ENCODE results near the gene CLCNKB. TPM values are rescaled to one million over a fixed set of nuclear protein-coding genes. Genes with fewer than 3 reads are reported as not detected.
A peak's percentile ranks its signal among the peaks of the same experiment; 100 is the strongest.
"Not testable (repeated sequence)": the region's sequence is repeated elsewhere in the genome, so short reads cannot be mapped to it uniquely, and the experiment has no call there.

Gene CLCNKB
- total and polyA plus RNA-seq, 4 donors, result 0.06 to 1.9 (median 0.29) TPM

- H3K4me1 ChIP-seq (ENCODE audit: control insufficient read depth in 5 of 5, insufficient read depth in 5 of 5, low read length in 5 of 5), result peaks cover 0 to 15% (median 10%) of the 10 kb centered on the region in 5 donors
Measured at GRCh38 chr1:16022393-16022792, 21.2 kb upstream of the CLCNKB start.

GRCh38 chr1:16023050-16023653 is 20.4 kb upstream of the CLCNKB start:
- Histone ChIP-seq H3K9me3 (ENCODE audit: control insufficient read depth in 4 of 4, insufficient read depth in 3 of 4, low read length in 3 of 4) (no peaks in the 10 kb centered on the region), H3K9ac (ENCODE audit: insufficient read depth in 1 of 2, low read length in 2 of 2) (no peak overlapping the region), H3K27me3 (ENCODE audit: control insufficient read depth in 3 of 3, insufficient read depth in 3 of 3, low read length in 2 of 3) (no peaks in the 10 kb centered on the region), H3K4me3 (no peak overlapping the region), H3K27ac (ENCODE audit: low read depth in 1 of 2, low read length in 1 of 2) (no peak overlapping the region), H3K36me3 (ENCODE audit: control insufficient read depth in 4 of 4, insufficient read depth in 4 of 4, low read length in 4 of 4) (no peaks in the 10 kb centered on the region), H3K4me1 (ENCODE audit: control insufficient read depth in 5 of 5, insufficient read depth in 5 of 5, low read length in 5 of 5) (peaks cover 0 to 12% (median 6%) of the 10 kb centered on the region in 5 donors)
- DNase-seq (no peak), ATAC-seq (ENCODE audit: insufficient read depth, low FRiP score) (no peak)
- TF ChIP-seq CTCF (IDR thresholded peaks at IDR 0.05; ENCODE audit: control extremely low read depth, extremely low read depth), result no peak
- WGBS, 2 donors, result 84 to 91% methylated on average over 7 of the region's 7 CpGs

More at GRCh38 chr1:16022393-16022792, 21.2 kb upstream of the CLCNKB start:
- no peaks in the 10 kb centered on the region for H3K9me3 ChIP-seq (ENCODE audit: control insufficient read depth in 4 of 4, insufficient read depth in 3 of 4, low read length in 3 of 4)
- WGBS, 2 donors, result 80 to 84% methylated on average over 11 of the region's 11 CpGs
- TF ChIP-seq CTCF (IDR thresholded peaks at IDR 0.05; ENCODE audit: control extremely low read depth, extremely low read depth), result no peak
- no peak overlapping the region for H3K9ac ChIP-seq (ENCODE audit: insufficient read depth in 1 of 2, low read length in 2 of 2)
- no peaks in the 10 kb centered on the region for H3K36me3 ChIP-seq (ENCODE audit: control insufficient read depth in 4 of 4, insufficient read depth in 4 of 4, low read length in 4 of 4)
- no peaks in the 10 kb centered on the region for H3K27me3 ChIP-seq (ENCODE audit: control insufficient read depth in 3 of 3, insufficient read depth in 3 of 3, low read length in 2 of 3)
- ATAC-seq (ENCODE audit: insufficient read depth, low FRiP score) (no peak), DNase-seq (no peak)
- H3K27ac ChIP-seq (ENCODE audit: low read depth in 1 of 2, low read length in 1 of 2), result no peak overlapping the region
- H3K4me3 ChIP-seq, result no peak overlapping the region

- not testable (repeated sequence) for ATAC-seq (ENCODE audit: insufficient read depth, low FRiP score); H3K9ac ChIP-seq (ENCODE audit: insufficient read depth in 1 of 2, low read length in 2 of 2); H3K4me1 ChIP-seq (ENCODE audit: control insufficient read depth in 5 of 5, insufficient read depth in 5 of 5, low read length in 5 of 5); DNase-seq; H3K4me3 ChIP-seq; H3K9me3 ChIP-seq (ENCODE audit: control insufficient read depth in 4 of 4, insufficient read depth in 3 of 4, low read length in 3 of 4); H3K27me3 ChIP-seq (ENCODE audit: control insufficient read depth in 3 of 3, insufficient read depth in 3 of 3, low read length in 2 of 3); H3K27ac ChIP-seq (ENCODE audit: low read depth in 1 of 2, low read length in 1 of 2); H3K36me3 ChIP-seq (ENCODE audit: control insufficient read depth in 4 of 4, insufficient read depth in 4 of 4, low read length in 4 of 4)
- WGBS, 2 donors, result 35 to 38% methylated on average over 8 to 9 of the region's 10 CpGs
Measured at GRCh38 chr1:16026302-16026701, 17.3 kb upstream of the CLCNKB start.

GRCh38 chr1:16026723-16027484 is 16.7 kb upstream of the CLCNKB start:
- DNase-seq (peak; percentile 64 to 78 (median 64)), ATAC-seq (ENCODE audit: insufficient read depth, low FRiP score) (no peak)
- Histone ChIP-seq H3K4me1 (ENCODE audit: control insufficient read depth in 5 of 5, insufficient read depth in 5 of 5, low read length in 5 of 5) (peaks cover 0 to 5% (median 0%) of the 10 kb centered on the region in 5 donors), H3K4me3 (no peak overlapping the region), H3K36me3 (ENCODE audit: control insufficient read depth in 4 of 4, insufficient read depth in 4 of 4, low read length in 4 of 4) (no peaks in the 10 kb centered on the region), H3K9ac (ENCODE audit: insufficient read depth in 1 of 2, low read length in 2 of 2) (no peak overlapping the region), H3K27ac (ENCODE audit: low read depth in 1 of 2, low read length in 1 of 2) (no peak overlapping the region), H3K9me3 (ENCODE audit: control insufficient read depth in 4 of 4, insufficient read depth in 3 of 4, low read length in 3 of 4) (no peaks in the 10 kb centered on the region), H3K27me3 (ENCODE audit: control insufficient read depth in 3 of 3, insufficient read depth in 3 of 3, low read length in 2 of 3) (no peaks in the 10 kb centered on the region)
- WGBS, 2 donors, result 10 to 11% methylated on average over 31 to 33 of the region's 33 CpGs
- TF ChIP-seq CTCF (IDR thresholded peaks at IDR 0.05; ENCODE audit: control extremely low read depth, extremely low read depth), result no peak

Measured in lung (tissue), 12 donors.